ENCODE results near the gene GPR156.
"Not testable (repeated sequence)": the region's sequence is repeated elsewhere in the genome, so short reads cannot be mapped to it uniquely, and the experiment has no call there.

GPR156 gene

DNA sequence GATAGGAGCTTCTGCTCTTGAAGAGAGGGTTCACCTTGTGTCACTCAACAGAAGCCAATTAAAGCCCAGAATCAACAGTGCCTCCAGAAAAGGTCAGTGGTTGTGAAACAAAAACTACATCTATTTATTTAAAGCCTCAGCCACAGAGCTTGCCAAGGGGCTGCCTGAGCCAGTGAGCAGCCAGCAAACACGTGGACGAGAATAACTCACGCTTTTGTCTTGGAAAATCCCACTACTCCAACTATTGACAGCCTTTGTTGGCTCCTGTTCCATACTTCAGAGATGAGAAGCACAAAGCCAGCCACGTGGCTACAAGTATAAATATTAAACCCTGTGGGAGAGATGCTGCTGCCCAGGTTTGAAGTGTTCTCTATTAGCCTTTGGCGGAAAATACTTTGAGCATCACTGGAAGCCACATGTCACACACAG is 10.3 kb downstream of the GPR156 start:
- DNase-seq (ENCODE audit: low read depth), result no peak

- no peak for DNase-seq (ENCODE audit: low read depth)
Measured at GRCh38 chr3:120272286-120272685, 12.7 kb downstream of the GPR156 start.

- DNase-seq (ENCODE audit: low read depth), result no peak
Measured at GRCh38 chr3:120265989-120266388, 19.0 kb downstream of the GPR156 start.

DNA sequence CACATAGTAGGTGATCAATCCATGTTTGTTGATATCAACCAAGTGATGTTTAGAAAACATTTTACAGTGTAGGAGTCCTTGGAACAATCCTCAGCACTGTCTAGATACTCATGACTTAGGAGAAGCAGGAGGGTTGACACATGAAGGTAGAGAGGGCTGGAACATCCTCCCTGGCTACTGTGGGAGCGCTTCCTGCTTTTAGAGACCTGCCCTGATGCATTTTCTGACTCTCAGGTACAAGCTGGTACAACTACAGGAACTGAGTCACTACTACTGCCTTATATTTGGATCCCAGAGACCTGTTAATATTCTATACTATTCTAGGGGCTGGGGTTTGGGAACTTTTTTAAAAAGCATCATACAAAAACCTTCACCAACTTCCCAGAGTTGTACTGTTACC is 20.1 kb downstream of the GPR156 start:
- no peak for DNase-seq (ENCODE audit: low read depth)

DNA sequence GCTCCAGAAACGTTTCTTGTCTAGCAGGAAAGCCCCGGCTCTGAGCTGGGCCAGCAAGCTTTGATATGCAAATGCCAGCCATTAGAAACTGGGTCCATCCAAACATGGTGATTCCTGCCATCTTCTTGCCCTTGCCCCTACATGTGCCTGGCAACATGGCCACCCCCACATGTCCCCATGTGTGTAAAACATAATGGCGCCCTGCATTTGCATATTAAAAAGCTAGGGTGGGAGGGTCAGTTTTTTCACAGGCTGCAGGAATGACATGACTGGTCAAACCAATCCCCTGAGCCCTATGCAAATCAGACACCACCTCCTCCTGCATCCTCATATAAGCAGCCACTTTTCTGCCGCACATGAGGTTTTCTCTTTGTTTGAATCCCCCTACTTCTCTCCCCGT is 21.2 kb downstream of the GPR156 start:
- DNase-seq (ENCODE audit: low read depth), result no peak

DNA sequence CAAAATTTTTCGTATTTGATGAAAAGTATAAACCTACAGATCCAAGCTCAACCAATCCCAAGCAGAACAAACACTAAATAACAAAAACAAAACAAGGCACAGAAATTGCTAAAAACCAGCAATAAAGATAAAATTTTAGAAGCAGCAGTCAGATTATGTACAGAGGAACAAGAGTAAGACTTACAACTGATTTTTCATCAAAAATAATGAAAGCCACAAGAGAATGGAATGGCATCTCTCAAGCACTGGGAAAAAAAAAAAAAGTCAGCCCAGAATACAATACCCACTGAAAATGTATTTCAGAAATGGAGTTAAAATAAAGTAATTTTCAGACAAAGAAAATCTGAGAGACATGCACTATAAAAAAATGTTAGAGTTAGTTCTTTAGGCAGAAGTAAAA is 27.0 kb downstream of the GPR156 start:
- DNase-seq (ENCODE audit: low read depth), result no peak

DNA sequence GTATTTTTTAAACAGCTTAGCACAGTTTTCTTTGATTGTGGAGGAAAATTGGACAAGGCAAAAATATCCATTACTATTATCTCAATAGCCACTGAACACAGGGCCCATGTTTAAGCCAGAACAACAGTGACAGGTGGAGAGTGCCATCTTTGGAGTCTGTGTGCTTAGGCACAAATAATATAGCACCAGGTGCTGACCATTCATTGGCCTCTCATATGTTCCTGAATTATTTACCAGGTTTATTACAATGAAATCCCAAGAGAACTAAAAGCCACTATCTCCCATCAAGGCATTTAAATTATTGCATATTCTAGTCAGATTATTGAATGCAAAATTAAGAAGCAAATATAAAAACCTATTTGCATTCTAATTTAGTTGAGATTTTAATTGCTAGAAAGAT is 39.6 kb downstream of the GPR156 start:
- DNase-seq (ENCODE audit: low read depth), result no peak

DNA sequence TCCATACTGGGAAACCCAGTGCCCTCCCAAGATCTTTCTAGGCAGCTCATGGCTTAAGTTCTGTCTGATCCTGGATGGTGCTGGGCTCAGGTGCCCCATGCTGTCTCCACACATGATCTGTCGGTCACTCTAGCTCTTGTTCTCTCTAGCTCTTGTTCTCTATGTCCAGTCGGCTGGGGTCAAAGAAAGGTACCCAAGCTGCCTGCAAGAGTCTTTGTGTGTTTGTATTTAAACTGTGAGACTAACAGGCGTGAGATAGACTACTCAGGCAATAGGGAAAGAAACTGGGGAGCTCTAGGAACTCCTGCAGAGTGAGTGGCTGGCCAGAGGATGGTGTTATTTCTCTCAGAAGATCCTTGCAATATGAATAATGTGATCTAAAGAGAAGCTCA is 40.2 kb downstream of the GPR156 start:
- DNase-seq (ENCODE audit: low read depth), result no peak

DNA sequence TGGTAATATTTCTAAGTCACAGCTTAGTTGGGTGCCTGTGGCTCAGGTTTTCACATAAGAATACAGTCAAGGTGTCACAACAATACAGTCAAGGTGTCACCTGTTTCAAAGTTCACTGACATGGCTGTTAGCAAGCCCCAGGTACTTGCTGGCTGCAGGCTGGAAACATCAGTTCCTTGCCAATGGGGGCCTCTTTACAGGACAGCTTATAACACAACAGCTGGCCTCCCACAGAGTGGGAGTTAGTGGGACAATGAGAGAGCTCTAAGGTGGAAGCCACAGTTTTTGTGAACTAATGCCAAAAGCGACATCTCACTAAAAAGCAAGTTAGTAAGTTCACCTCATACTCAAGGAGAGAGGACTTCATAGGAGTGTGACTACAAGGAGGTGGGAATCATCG is 45.4 kb downstream of the GPR156 start:
- no peak for DNase-seq (ENCODE audit: low read depth)

GRCh38 chr3:120227710-120228347 is 57.2 kb downstream of the GPR156 start:
- no peak for DNase-seq (ENCODE audit: low read depth)

DNA sequence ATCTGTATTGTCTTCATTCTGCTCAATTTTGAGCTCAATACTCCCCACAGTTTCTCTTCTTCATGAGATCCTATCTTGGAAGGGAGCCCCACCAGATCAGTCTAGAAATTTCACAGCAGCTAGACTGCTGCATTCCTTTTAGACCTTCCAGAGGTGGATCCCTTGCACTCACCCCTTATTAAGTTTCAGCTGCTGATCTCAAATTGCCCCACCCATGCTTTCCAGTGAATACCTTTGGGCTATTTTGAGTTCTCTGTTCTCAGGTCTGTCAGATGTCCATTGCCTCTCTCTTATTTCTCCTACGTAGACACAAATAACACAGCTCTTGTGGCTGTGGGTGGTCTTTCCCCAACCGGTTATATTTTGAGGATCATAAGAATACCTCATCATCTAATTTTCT is 60.8 kb downstream of the GPR156 start:
- no peak for DNase-seq (ENCODE audit: low read depth)

DNA sequence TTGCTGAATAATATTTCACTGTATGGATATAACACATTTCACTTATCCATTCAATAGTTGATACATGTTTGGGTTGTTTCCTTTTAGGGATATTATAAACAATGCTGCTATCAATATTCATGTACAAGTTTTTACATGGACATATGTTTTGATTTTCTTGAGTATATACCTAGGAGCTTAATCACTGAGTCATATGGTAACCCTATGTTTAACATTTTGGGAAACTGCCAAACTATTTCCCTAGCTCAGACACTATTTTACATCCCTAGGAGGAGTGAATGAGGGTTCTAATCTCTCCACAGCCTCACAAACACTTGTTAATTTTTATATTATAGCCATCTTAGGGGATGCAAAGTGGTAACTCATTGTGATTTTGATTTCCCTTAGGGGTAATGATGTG is 66.0 kb downstream of the GPR156 start:
- DNase-seq (ENCODE audit: low read depth), result no peak

GRCh38 chr3:120216633-120217032 is 68.4 kb downstream of the GPR156 start:
- DNase-seq (ENCODE audit: low read depth), result not testable (repeated sequence)

DNA sequence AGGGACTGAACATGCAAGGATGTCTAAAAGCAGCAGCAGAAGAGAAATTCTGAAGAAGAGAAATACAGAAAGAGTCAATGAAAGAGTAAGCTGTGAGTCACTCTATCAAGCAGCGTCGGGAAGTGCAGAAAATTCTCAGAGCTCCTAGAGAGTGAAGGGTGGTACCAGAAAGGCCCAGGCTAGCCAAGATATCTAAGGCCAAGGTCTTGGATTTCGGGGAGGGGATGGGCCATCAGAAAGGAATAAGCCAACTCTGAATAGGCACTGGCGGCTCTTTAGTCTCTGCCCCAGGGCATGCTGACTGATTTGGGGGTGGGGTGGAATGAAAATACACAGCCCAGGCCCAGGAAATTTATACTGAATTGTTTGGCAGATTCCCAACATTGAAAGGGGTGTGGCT is 70.8 kb downstream of the GPR156 start:
- DNase-seq (ENCODE audit: low read depth), result no peak

DNA sequence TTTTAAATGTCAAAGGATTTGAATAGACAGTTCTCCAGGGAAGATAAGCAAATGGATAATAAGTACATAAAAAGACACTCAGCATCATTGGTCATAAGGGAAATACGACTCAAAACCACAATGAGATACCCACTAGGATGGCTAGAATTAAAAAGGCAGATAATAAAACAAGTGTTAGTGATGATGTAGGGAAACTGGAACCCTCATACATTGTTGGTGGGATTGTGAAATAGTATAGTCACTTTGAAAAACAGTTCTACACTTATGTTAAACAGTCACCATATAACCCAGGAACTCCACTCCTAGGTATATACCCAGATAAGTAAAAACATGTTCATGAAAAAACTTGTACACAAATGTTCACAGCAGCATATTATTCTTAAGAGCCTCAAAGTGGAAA is 72.5 kb downstream of the GPR156 start:
- DNase-seq (ENCODE audit: low read depth), result no peak

- DNase-seq (ENCODE audit: low read depth), result no peak
Measured at GRCh38 chr3:120209425-120209824, 75.6 kb downstream of the GPR156 start.

DNA sequence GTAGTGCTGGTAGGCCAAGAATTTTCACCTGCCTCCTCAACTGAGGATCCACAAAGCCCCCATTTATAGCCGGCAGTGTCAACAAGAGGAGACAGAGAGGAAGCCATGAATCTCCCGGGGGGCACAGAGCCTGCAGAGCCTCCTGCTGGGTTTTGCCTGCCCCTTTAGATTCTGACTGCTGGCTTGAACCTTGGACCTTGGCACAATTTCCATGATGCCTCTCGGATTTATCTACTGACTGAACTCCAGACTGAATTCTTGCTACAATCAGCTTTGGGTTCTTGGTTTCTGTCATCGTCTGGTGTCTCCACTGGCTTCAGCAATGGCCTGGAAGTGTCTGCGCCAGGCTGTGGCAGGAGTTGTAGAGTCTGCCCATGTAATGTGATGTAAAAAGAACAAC is 80.7 kb downstream of the GPR156 start:
- DNase-seq (ENCODE audit: low read depth), result no peak

GRCh38 chr3:120203621-120204020 is 81.4 kb downstream of the GPR156 start:
- no peak for DNase-seq (ENCODE audit: low read depth)

DNA sequence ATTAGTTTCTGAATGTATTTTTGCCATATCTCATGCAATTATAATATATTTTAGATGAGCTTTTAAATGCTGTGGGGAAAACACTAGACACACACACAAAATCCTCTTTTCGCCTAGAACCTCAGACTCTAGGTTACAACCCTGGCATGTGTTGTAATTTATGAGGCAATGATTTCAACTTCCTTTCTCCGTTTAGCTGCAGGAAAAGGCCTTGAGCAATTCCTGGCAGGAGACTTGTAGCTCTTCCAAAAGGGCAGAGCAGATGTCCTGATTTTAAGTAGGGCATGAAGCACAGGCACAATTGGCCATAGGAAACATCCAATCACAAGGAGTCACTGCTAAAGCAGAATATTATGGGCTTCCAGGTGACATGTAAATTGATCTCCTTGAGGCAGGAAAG is 82.0 kb downstream of the GPR156 start:
- no peak for DNase-seq (ENCODE audit: low read depth)

GRCh38 chr3:120202363-120202762 is 82.7 kb downstream of the GPR156 start:
- no peak for DNase-seq (ENCODE audit: low read depth)

DNA sequence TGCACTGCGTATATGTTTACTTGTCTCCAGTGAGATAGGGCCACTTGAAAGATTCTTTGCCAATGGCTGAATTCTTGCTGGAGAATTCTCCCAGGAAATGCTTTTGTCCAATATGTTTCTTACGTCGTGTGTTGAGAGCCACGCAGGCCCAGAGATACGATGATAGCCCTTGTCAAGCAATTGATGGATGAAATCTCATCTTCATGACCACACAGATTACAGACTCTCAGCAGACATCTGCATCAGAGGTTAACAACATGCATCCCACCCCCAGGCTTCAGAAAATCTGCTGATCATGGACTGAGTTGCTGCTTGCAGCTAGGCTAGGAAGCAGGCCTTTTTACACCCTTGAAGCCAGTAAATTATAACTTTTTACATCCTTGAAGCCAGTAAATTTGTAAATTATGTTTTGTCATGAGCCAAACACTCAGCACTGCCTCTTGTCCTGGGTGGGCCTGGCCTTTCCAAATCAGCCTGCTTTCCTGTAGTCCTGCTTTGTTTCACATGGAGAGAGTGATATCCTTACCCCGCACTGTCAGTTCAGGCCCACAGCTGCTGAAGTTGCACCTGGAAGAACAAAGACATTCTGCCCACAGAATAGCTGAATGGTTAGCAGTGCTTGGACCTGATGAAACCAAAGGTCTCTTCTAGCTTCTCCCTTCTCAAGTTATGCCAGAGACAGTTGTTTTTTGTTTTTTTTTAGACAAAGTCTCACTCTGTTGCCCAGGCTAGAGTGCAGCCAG is 84.4 kb downstream of the GPR156 start:
- DNase-seq (ENCODE audit: low read depth), result no peak

DNA sequence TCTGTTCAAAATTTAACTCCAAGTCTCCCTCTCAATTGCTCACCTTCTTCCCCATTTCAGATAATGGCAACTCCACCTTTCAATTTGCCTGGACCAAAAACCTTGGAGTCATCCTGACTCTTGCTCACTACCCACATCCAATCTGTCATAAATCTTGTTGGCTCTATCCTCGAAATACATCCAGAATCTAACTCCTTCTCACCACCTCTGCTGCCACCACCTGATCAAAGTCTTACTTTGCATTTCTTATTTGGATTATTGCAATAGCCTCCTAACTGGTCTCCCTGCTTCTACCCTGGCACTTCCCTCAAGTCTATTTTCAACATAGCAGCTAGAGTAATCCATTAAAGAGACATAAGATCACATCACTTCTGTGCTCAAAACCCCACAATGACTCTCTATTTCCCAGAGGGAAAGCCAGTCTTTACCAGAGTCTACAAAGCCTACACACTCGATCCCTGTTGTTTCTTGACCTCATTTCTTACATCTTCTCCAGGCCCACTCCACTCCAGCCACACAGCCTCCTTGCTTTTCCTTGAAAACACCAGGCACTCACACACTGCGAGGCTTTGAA is 86.6 kb downstream of the GPR156 start:
- DNase-seq (ENCODE audit: low read depth), result no peak

DNA sequence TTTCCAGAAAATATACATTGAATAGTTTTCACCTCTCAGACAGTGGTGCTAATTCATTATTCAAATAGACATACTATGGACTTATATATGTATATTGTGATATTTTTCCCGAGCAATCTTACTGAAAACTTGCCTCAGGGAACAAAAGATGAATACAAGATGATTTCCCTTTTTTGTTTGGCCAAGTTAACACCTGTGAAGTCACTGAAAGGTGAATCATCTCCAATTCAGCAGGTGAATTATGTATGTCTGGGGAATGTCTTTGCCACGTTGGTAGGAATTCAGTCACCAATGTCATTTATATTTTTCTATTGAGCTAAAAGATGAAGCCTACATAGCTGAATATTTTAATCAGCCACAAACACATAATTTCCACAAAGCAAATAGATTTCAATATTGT is 88.2 kb downstream of the GPR156 start:
- no peak for DNase-seq (ENCODE audit: low read depth)

GRCh38 chr3:120196333-120196732 is 88.7 kb downstream of the GPR156 start:
- no peak for DNase-seq (ENCODE audit: low read depth)

Measured in stimulated activated CD8-positive, alpha-beta memory T cell treated with anti-CD3 and anti-CD28 coated beads, Interleukin-15, amount 100 ng/mL, for 24 hours (primary cell).